Stimulated activated CD4-positive, alpha-beta T cell treated with anti-CD3 and anti-CD28 coated beads, Interleukin-15, amount 100 ng/mL, for 48 hours (primary cell): ENCODE data around the gene GUF1.
"Not testable (repeated sequence)": the region's sequence is repeated elsewhere in the genome, so short reads cannot be mapped to it uniquely, and the experiment has no call there.

Experiments used
- DNase-seq, 2 donors: peaks; one replicate each; pipeline ENCODE4 v3.0.0-alpha.2; 2020; ENCODE audit warnings: low read depth in 2 of 2

Gene GUF1

DNA sequence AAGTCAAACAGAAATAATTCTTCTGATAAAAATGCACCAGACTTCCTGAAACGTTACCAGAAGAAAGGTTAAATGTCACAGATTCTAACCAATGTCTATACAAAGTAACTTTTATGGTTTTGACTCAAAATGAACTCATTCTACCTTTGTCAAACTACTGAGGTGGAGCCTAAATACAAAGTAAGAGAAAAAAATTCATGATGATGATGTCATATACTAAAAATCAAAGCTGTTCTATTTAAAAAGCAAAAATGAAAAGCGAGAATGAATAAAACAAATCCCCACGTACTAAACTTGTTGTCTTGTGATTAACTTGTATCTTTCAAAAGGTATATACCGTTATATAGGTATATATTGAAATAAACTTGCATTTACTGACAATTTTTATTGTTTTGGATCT lies 26.5 kb downstream of the GUF1 start:
- DNase-seq, result no peak

DNA sequence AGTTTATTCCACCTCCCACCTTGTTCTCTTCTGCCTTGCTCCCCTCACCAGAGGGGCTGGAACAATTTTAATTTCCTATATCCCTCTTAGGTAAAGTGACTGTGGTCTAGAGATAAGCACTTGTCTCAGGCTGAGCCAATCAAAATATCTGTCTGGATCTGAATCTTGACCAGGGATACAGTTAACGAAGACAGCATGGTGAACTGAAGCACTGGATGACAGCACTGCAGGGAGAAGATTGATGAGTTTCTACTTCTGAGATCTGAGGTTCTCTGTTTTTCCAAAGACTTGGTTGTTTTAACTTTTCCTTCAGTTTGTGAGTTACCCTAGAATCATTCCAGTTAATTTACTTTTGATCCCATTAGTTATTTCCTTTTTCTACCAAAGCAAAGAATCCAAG lies 34.9 kb downstream of the GUF1 start:
- no peak for DNase-seq

DNA sequence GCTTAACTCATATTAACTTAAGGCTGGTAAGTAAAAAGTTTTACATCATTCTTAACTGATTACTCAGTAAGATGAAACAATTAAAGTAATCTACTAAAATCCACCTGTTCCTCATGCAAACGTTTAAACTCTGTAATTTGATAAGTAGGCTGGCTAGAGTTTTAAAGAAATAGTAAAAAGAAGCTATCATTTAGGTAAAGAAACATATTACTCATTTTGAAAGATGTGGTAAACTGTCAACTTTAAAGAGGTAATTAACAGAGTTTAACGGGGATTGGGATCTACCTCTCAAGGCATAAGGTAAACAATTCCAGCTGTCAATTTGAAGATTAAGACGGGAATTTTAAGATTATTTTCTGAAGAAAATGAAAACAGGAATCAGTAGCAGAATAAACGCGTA lies 38.4 kb downstream of the GUF1 start:
- DNase-seq, result no peak

DNA sequence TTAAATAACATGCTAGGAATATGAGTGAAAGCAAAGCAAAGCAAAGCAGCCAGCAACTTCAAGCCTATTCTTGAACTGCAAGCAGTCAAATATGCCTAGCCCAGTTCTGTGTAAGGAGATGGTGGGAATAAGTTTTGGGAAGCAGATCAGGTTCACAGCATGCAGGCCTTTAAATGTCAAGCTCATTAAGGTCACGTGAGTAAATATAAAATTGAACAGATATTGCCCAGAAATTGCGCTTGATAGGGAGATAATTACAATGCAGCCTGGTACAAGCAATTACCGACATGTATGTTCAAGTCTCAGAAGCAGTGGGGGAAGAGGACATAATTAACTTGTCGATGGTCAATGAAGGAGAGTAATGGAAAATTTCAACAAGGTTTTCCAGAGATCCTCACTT lies 42.2 kb downstream of the GUF1 start:
- DNase-seq, result no peak

DNA sequence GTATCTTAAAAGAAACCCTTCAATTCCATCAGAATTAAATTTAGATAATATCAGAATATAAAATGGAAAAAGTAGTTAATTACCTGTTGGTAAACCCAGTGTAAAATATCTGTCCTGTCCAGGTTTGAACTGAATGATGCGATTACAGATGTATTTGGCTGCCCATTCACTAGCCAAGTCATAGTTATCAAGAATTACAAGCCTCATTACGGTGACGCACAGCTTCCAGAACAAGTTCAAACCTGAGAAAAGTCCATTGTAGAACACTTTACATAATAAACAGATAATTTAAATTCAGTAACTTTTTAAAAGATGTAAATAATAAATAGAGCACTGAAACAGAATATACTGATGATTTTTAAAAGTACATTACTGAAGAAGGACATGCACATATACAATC lies 43.8 kb downstream of the GUF1 start:
- DNase-seq, result no peak

DNA sequence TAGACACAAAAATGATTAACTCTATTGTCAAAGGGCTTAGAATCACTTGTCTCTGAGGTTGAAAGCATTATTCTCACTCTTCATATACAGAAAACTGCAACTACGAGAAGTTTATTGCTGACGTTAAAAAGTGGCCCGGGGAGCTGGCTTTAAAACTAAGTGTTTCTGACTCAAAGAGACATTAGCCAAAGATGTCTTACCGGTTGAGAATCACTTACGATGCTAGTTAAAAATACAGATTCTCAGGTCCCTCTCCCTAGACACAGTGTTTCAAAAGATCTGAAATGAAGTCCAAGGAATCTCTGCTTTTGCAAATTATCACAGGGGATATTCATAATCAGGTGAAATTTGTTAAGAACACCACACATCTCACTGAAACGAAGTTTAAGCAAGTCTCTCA lies 46.9 kb downstream of the GUF1 start:
- DNase-seq, result no peak

DNA sequence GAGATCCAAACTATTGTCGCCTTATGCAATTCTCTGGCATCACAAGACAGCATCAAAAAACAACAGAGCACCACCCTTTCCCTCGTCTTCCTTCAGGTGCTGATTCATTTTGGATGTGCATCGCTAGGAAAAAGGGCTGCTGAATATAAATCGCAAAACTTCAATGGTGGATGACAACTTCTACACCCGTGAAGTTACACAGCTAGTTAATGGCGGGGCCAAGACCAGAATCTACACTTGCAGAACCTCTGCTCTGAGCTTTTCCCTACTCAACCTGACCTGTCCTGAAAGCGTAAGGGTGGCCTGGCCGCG lies 47.5 kb downstream of the GUF1 start:
- DNase-seq, result no peak

DNA sequence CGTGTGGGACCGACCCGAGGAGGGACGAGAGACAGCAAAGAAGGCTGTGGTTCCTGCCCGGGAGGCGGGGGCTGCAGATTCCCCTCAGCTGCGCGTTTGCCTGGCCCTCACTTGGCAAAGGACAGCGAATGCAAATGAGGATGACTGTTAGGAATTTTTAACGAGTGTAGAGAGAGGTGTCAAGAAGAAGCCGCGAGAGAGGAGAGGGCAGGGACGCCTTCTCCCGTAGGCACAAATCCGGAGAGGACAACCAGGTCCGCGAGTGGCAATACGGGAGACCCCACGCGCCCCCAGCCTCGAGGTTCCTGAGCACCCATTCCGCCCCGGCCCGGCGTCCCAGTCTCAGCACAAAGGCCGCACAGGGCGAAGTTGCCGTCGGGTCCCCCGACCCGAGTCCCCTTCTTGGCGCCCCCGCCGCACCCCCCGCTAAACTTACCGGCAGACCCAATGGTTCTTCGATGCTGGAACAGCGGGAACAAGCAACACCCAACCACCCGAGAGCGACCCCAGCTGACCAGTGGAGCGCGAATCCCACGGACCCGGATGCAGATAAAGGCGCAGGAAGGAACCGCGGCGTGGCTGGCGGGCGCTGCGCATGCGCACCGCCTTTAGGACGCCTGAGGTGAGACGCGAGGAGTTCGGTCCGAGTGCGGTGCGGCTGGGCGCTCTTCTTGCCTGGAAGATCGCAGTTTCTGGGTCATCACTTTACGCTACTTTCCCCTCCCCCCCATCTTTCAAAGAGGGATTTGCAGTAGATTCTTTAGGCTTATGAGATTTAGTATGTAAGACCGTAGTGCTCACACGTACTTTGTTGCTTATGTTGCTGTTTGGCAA lies 48.0 kb downstream of the GUF1 start, which contains the start of gene GNPDA2:
GNPDA2 (minus strand) TSS at position 519 of the 834 bp plus-strand sequence. CDS start 4,349 bp downstream, outside the sequence.
- DNase-seq, result peak; percentile 68 to 74

DNA sequence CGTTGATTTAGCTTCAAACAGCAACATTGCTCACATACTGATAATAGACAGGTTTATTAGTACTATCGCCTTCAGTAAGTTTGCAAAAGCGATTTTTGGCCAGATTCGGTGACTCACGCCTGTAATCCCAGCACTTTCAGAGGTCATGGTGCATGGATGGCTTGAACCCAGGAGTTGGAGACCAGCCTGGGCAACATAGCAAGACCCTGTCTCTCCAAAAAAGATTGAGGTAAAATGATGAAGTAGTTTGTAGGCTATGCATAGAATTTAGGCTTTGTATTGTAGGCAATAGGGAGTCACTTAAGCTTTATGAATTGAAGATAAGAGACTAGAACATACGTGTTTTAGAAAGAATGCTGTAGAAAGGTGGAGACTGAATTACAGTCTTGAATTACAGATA lies 49.3 kb downstream of the GUF1 start:
- no peak for DNase-seq

DNA sequence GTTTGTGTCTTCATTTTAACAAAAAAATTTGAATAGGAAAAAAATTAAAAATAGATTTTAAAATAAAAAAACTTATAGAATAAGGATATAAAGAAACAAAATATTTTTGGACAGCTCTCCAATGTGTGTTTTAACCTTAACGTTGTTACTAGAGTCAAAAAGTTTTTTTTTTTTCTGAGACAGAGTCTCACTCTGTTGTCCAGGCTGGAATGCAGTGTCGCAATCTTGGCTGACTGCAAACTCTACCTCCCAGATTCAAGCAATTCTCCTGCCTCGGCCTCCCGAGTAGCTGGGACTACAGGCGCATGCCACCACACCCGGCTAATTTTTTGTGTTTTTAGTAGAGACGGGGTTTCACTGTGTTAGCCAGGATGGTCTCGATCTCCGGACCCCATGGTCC lies 50.5 kb downstream of the GUF1 start:
- not testable (repeated sequence) for DNase-seq

DNA sequence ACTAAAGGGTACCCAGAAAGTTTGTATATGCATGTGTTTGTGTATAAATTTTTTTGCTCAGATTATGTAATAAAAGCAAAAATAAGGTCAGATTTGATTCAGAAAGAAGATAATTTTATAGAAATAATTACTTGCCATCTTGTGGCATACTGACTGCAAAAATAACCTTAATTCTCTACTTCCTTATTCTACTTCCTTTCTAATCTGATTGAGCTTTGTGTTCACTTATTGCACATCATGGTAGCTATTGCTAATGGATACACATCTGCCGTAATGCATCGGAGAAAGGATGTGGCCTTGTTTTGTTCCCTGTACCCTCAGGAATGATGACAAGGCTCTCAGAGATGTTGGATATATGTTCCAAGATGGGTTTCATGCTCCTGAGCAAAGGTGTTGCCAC lies 58.7 kb downstream of the GUF1 start:
- DNase-seq, result no peak

DNA sequence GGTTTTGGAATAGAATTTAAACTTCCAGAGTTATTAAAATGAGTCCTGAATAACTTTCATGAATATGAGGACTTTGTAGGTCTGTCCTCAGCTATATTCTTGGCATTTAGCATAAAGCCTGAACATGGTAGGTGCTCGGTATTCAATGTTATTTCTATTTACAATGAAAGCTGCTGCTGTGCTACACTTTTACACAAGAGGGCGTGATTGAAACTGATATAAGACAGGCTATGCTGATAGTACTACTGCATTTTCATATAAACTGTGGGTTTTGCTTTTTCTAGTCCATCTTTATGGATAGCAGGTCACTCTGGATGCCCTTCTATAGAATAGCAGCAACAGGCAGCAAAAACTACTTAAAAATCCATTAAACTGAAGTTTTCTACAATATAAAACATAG lies 60.4 kb downstream of the GUF1 start:
- DNase-seq, result no peak

DNA sequence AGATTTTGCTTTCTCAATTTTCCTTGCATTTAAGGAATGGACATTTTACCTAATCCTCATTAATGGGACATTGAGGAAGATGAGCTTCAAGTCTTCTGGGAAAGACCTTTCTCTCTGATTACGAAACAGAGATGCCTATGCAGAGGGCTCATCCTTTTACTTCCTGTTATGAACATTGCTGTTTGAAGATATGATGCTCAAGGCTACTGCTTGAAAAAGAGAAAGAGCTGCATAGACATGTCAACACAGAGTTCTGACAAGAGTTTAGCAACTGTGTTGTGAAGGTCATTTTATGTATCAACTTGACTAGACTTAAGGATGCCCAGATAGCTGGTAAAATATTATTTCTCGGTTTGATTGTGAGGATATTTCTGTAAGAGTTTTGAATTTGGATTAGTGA lies 62.0 kb downstream of the GUF1 start:
- DNase-seq, result no peak
